Caco-2 (cell line): Measurements from ENCODE around the gene EPS8L3. TPM values are rescaled to one million over a fixed set of nuclear protein-coding genes. Genes with fewer than 3 reads are reported as not detected.

ENCODE experiments used
- BruUV-seq: library from RNA; stranded (reverse); fragments of 400-500 nt; replicated peaks from 2 replicates; lab custom pipeline; 2021; lab: Mats Ljungman, UMichigan
- CTCF ChIA-PET: fragments of 300-600 bp; sonication (Branson Sonifier 250); formaldehyde crosslinking; loops from one replicate; lab custom pipeline; 2022; ENCODE audit warnings: antibody characterized with exemption; lab: Charles Lee
- POLR2A ChIA-PET: fragments of 300-600 bp; sonication (Branson Sonifier 250); formaldehyde crosslinking; loops from one replicate; lab custom pipeline; 2022; ENCODE audit warnings: antibody characterized with exemption; lab: Charles Lee
- DNase-seq, 2 experiments: peaks; one replicate each; pipeline versions ENCODE4 v3.0.0 to v3.0.0-alpha.2; 2020 to 2022
- H3K27me3 ChIP-seq: replicated peaks from 2 replicates; pipeline ENCODE4 v1.6.0; 2011; ENCODE audit warnings: low read length; ENCODE audit not compliant: control insufficient read depth, insufficient read depth
- H3K36me3 ChIP-seq: 2 replicates; pipeline ENCODE4 v1.5.1; 2011; ENCODE audit warnings: low read length; ENCODE audit not compliant: control insufficient read depth, insufficient read depth
- H3K4me1 ChIP-seq: fragments of 250-450 bp; sonication (Bioruptor Pico); 2 replicates; pipeline ENCODE4 v1.5.1; 2020; ENCODE audit warnings: mild to moderate bottlenecking
- H3K4me3 ChIP-seq: 2 replicates; pipeline ENCODE4 v1.5.1; 2011; ENCODE audit warnings: low read depth, mild to moderate bottlenecking, control low read depth, low read length
- H3K9me3 ChIP-seq: fragments of 250-450 bp; sonication (Bioruptor Pico); 2 replicates; pipeline ENCODE4 v1.5.1; 2020; ENCODE audit warnings: mild to moderate bottlenecking, moderate library complexity
- H3K27ac Mint-ChIP-seq: one replicate; pipeline ENCODE4 v1.8.0; 2022; ENCODE audit warnings: mixed read lengths; ENCODE audit not compliant: unreplicated experiment
- H3K27me3 Mint-ChIP-seq: one replicate; pipeline ENCODE4 v1.8.0; 2022; ENCODE audit warnings: mixed read lengths; ENCODE audit not compliant: insufficient read depth, unreplicated experiment
- H3K36me3 Mint-ChIP-seq: one replicate; pipeline ENCODE4 v1.8.0; 2022; ENCODE audit warnings: mild to moderate bottlenecking, mixed read lengths; ENCODE audit not compliant: insufficient read depth, unreplicated experiment
- H3K4me1 Mint-ChIP-seq: one replicate; pipeline ENCODE4 v1.8.0; 2022; ENCODE audit warnings: low read depth, mixed read lengths; ENCODE audit not compliant: unreplicated experiment
- H3K4me3 Mint-ChIP-seq: one replicate; pipeline ENCODE4 v1.8.0; 2022; ENCODE audit warnings: mild to moderate bottlenecking, moderate library complexity, mixed read lengths; ENCODE audit not compliant: unreplicated experiment
- H3K9me3 Mint-ChIP-seq: one replicate; pipeline ENCODE4 v1.8.0; 2022; ENCODE audit warnings: mixed read lengths; ENCODE audit not compliant: unreplicated experiment
- CTCF ChIP-seq, 2 experiments: fragments of 200-600 bp in 1 of 2; IDR thresholded peaks; 1 replicate in 1 of 2; 2 replicates in 1 of 2; pipeline versions ENCODE4 v1.5.1 to v1.8.0; 2011 to 2022; ENCODE audit warnings: antibody characterized with exemption in 1 of 2, control low read depth in 1 of 2, inconsistent platforms in 1 of 2, low read depth in 1 of 2, low read length in 1 of 2, mild to moderate bottlenecking in 1 of 2, moderate library complexity in 1 of 2; ENCODE audit not compliant: insufficient read depth in 1 of 2, severe bottlenecking in 1 of 2, unreplicated experiment in 1 of 2
- intact Hi-C: fragments of 100-400 bp; cut with micrococcal nuclease; formaldehyde crosslinking; loops from one replicate; pipeline ENCODE4 v1.10.0; 2022; ENCODE audit not compliant: unreplicated experiment
- total RNA-seq: library from RNA; stranded (reverse); gene quantifications from 2 replicates; pipeline ENCODE4 v1.2.3, GENCODE V29; 2022

The EPS8L3 gene
- total RNA-seq, 1 experiment from 2014 or later, result 15.3 TPM

GRCh38 chr1:109803901-109804331 lies 40.2 kb upstream of the EPS8L3 start:
- DNase-seq, result no peak
- Mint-ChIP-seq H3K9me3 (no peaks in the 10 kb centered on the region), H3K27me3 (no peaks in the 10 kb centered on the region), H3K4me1 (no peaks in the 10 kb centered on the region), H3K4me3 (no peak overlapping the region), H3K27ac (no peak overlapping the region), H3K36me3 (peaks cover 4% of the 10 kb centered on the region)
- Histone ChIP-seq H3K4me1 (no peaks in the 10 kb centered on the region), H3K36me3 (no peaks in the 10 kb centered on the region), H3K27me3 (no peaks in the 10 kb centered on the region), H3K9me3 (no peaks in the 10 kb centered on the region), H3K4me3 (no peak overlapping the region)
- POLR2A ChIA-PET, result no interaction called here
- BruUV-seq, result no TSS peak
- no peak for TF ChIP-seq CTCF (IDR thresholded peaks at IDR 0.05; ENCODE audit: insufficient read depth in 1 of 2, low read depth in 1 of 2, low read length in 1 of 2, severe bottlenecking in 1 of 2, unreplicated experiment in 1 of 2)
- intact Hi-C loops, result no loop called here
- CTCF ChIA-PET, result no interaction called here

- POLR2A ChIA-PET, result no interaction called here
- Mint-ChIP-seq H3K4me3 (no peak overlapping the region), H3K27me3 (no peaks in the 10 kb centered on the region), H3K4me1 (no peaks in the 10 kb centered on the region), H3K36me3 (peaks cover 4% of the 10 kb centered on the region), H3K27ac (no peak overlapping the region), H3K9me3 (no peaks in the 10 kb centered on the region)
- intact Hi-C loops, result no loop called here
- CTCF ChIA-PET, result no interaction called here
- Histone ChIP-seq H3K4me3 (no peak overlapping the region), H3K36me3 (no peaks in the 10 kb centered on the region), H3K9me3 (no peaks in the 10 kb centered on the region), H3K4me1 (no peaks in the 10 kb centered on the region), H3K27me3 (no peaks in the 10 kb centered on the region)
- BruUV-seq, result no TSS peak
- no peak for TF ChIP-seq CTCF (IDR thresholded peaks at IDR 0.05; ENCODE audit: insufficient read depth in 1 of 2, low read depth in 1 of 2, low read length in 1 of 2, severe bottlenecking in 1 of 2, unreplicated experiment in 1 of 2)
- no peak for DNase-seq
Observed at GRCh38 chr1:109802901-109803561, 39.3 kb upstream of the EPS8L3 start.

GRCh38 chr1:109802136-109802900 lies 38.6 kb upstream of the EPS8L3 start:
- no peaks in the 10 kb centered on the region for H3K4me1 Mint-ChIP-seq
- BruUV-seq, result no TSS peak
- H3K36me3 ChIP-seq, result no peaks in the 10 kb centered on the region
- no peak overlapping the region for H3K4me3 ChIP-seq
- H3K36me3 Mint-ChIP-seq, result peaks cover 4% of the 10 kb centered on the region
- no peaks in the 10 kb centered on the region for H3K27me3 Mint-ChIP-seq
- H3K27ac Mint-ChIP-seq, result no peak overlapping the region
- H3K9me3 ChIP-seq, result no peaks in the 10 kb centered on the region
- CTCF ChIA-PET, result no interaction called here
- no peak for TF ChIP-seq CTCF (IDR thresholded peaks at IDR 0.05; ENCODE audit: insufficient read depth in 1 of 2, low read depth in 1 of 2, low read length in 1 of 2, severe bottlenecking in 1 of 2, unreplicated experiment in 1 of 2)
- no peaks in the 10 kb centered on the region for H3K4me1 ChIP-seq
- no peaks in the 10 kb centered on the region for H3K27me3 ChIP-seq
- DNase-seq, result no peak
- intact Hi-C loops, result no loop called here
- no peak overlapping the region for H3K4me3 Mint-ChIP-seq
- POLR2A ChIA-PET, result no interaction called here
- no peaks in the 10 kb centered on the region for H3K9me3 Mint-ChIP-seq
